ENCODE results near the gene TYW5.

- TF ChIP-seq CTCF (IDR thresholded peaks at IDR 0.05) (no peak), POLR2A (IDR thresholded peaks at IDR 0.05) (no peak)
Observed at GRCh38 chr2:200003444-200003843, 48.2 kb upstream of the TYW5 start.

Measured in Peyer's patch (tissue), 4 donors.